ENCODE measurements around the gene ZFYVE27. TPM values are rescaled to one million over a fixed set of nuclear protein-coding genes. Genes with fewer than 3 reads are reported as not detected.

The ZFYVE27 gene
- polyA plus RNA-seq, 1 donor from 2014 or later: 135 TPM

DNA sequence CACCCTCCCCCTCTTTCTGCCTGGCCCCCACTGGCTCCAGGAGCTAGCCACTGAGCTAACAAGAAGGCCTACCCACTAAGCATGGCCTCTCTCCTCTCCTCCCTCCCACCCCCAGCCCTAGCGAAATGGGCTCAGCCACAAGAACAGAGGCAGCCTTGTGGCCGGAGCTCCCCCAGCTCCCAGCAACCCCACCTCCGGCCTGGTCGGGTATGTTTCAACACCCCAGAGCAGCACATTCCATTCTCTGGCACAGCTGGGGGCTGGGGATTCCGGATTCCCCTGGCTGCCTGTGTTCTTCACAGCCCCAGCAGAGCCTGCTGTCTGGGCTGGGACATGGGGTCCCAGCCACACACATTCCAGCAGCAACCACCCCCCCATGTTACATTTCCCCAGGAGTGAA lies 25.9 kb downstream of the ZFYVE27 start:
- H3K9ac ChIP-seq (ENCODE audit: low read length): no peak overlapping the region
- no peak overlapping the region for H3K4me3 ChIP-seq (ENCODE audit: low read length)
- H4K20me1 ChIP-seq (ENCODE audit: insufficient read depth): no peaks in the 10 kb centered on the region
- H3K9me3 ChIP-seq (ENCODE audit: low read length): no peaks in the 10 kb centered on the region
- no peaks in the 10 kb centered on the region for H3K9me2 ChIP-seq (ENCODE audit: insufficient read depth, low read length)
- TF ChIP-seq POLR2AphosphoS5 (IDR thresholded peaks at IDR 0.05) (no peak), EP300 (conservative IDR thresholded peaks at IDR 0.05; ENCODE audit: poor library complexity, severe bottlenecking) (no peak), TAF1 (IDR thresholded peaks at IDR 0.05; ENCODE audit: low read depth) (no peak), EZH2 (IDR thresholded peaks at IDR 0.05; ENCODE audit: borderline replicate concordance, insufficient read depth, low read length, poor library complexity, severe bottlenecking) (no peak), CTCF (IDR thresholded peaks at IDR 0.05; ENCODE audit: poor library complexity, severe bottlenecking) (no peak), MXI1 (conservative IDR thresholded peaks at IDR 0.05; ENCODE audit: poor library complexity, severe bottlenecking) (no peak)
- TF ChIP-seq, protein P1, sequence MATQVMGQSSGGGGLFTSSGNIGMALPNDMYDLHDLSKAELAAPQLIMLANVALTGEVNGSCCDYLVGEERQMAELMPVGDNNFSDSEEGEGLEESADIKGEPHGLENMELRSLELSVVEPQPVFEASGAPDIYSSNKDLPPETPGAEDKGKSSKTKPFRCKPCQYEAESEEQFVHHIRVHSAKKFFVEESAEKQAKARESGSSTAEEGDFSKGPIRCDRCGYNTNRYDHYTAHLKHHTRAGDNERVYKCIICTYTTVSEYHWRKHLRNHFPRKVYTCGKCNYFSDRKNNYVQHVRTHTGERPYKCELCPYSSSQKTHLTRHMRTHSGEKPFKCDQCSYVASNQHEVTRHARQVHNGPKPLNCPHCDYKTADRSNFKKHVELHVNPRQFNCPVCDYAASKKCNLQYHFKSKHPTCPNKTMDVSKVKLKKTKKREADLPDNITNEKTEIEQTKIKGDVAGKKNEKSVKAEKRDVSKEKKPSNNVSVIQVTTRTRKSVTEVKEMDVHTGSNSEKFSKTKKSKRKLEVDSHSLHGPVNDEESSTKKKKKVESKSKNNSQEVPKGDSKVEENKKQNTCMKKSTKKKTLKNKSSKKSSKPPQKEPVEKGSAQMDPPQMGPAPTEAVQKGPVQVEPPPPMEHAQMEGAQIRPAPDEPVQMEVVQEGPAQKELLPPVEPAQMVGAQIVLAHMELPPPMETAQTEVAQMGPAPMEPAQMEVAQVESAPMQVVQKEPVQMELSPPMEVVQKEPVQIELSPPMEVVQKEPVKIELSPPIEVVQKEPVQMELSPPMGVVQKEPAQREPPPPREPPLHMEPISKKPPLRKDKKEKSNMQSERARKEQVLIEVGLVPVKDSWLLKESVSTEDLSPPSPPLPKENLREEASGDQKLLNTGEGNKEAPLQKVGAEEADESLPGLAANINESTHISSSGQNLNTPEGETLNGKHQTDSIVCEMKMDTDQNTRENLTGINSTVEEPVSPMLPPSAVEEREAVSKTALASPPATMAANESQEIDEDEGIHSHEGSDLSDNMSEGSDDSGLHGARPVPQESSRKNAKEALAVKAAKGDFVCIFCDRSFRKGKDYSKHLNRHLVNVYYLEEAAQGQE (IDR thresholded peaks at IDR 0.05; ENCODE audit: borderline replicate concordance): no peak
- H3K27me3 ChIP-seq (ENCODE audit: insufficient read depth, low read depth, low read length): no peaks in the 10 kb centered on the region
- H3F3A ChIP-seq (ENCODE audit: insufficient read depth, low read length, poor library complexity, severe bottlenecking): no peaks in the 10 kb centered on the region
- H2AFZ ChIP-seq (ENCODE audit: low read depth, low read length): no peak overlapping the region
- H3K4me2 ChIP-seq (ENCODE audit: low read length): no peak overlapping the region
- no peaks in the 10 kb centered on the region for H3K79me2 ChIP-seq (replicated peaks; ENCODE audit: insufficient read depth, low read length)
- no peak overlapping the region for H3K27ac ChIP-seq (ENCODE audit: low read length)
- H3K36me3 ChIP-seq (ENCODE audit: insufficient read depth, low read length): no peaks in the 10 kb centered on the region

- Histone ChIP-seq H3K4me2 (ENCODE audit: low read length) (no peak overlapping the region), H3K36me3 (ENCODE audit: insufficient read depth, low read length) (no peaks in the 10 kb centered on the region), H3K4me3 (ENCODE audit: low read length) (no peak overlapping the region), H3K27ac (ENCODE audit: low read length) (no peak overlapping the region), H3K79me2 (replicated peaks; ENCODE audit: insufficient read depth, low read length) (no peaks in the 10 kb centered on the region), H4K20me1 (ENCODE audit: insufficient read depth) (no peaks in the 10 kb centered on the region), H2AFZ (ENCODE audit: low read depth, low read length) (no peak overlapping the region), H3K9ac (ENCODE audit: low read length) (no peak overlapping the region), H3K9me2 (ENCODE audit: insufficient read depth, low read length) (no peaks in the 10 kb centered on the region), H3F3A (ENCODE audit: insufficient read depth, low read length, poor library complexity, severe bottlenecking) (no peaks in the 10 kb centered on the region), H3K9me3 (ENCODE audit: low read length) (no peaks in the 10 kb centered on the region), H3K27me3 (ENCODE audit: insufficient read depth, low read depth, low read length) (no peaks in the 10 kb centered on the region)
- TF ChIP-seq RAD21 (conservative IDR thresholded peaks at IDR 0.05): no peak
- TF ChIP-seq, protein P1 (IDR thresholded peaks at IDR 0.05; ENCODE audit: borderline replicate concordance): no peak
- no peak for TF ChIP-seq EZH2 (IDR thresholded peaks at IDR 0.05; ENCODE audit: borderline replicate concordance, insufficient read depth, low read length, poor library complexity, severe bottlenecking)
- TF ChIP-seq TAF1 (IDR thresholded peaks at IDR 0.05; ENCODE audit: low read depth): no peak
Measured at GRCh38 chr10:97763411-97763810, 26.5 kb downstream of the ZFYVE27 start.

Data from neural cell (in vitro differentiated cells).